HG02885 (cell line): ENCODE data around the gene SLC6A18.

Experiments
- ATAC-seq: cut with Tn5 transposase; IDR thresholded peaks from one replicate; pipeline ENCODE4 v1.9.1; 2021; ENCODE audit warnings: mild to moderate bottlenecking; ENCODE audit not compliant: unreplicated experiment, poor library complexity

Gene SLC6A18

DNA sequence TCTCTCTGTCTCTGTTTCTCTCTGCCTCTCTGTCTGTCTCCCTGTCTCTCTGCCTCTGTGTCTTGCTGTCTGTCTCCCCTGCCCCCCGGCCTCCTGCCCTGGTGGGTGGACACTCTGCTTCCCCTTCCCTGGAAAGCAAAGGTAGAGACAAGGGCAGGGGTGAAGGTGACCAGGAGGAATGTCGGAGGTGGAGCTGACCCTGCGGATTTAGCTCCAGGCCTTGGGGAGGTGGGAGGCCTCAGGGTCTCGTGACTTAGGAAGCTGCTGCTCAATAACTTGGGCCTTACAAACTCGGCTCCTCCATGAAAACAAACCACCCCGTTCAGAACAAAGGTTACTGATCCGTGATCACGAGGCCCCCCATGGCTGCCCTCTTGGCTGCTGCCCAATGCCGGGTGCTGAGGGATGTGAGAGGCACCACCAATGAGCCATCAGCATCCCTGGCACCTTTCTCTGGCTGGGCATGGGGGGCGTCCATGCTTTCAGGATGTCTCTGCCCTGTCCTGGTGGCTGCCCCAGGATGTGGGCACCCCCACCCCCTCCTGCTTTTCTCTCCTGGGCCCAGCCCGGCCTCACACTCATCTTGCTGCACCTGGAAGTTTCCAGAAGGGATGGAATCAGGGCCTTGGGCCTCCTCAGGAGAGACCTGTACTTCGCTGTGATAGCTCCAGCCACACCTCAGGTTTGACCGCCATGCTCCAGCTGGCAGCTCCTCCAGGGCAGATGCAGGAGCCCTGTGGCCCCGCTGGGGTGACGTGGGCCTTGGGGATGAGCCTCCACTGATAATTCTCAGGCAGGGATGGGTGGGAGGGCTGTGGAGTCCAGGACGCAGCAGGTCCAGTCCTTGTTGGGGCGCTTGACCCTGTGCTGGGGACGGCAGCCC lies 38.6 kb upstream of the SLC6A18 start:
- no peak for ATAC-seq

DNA sequence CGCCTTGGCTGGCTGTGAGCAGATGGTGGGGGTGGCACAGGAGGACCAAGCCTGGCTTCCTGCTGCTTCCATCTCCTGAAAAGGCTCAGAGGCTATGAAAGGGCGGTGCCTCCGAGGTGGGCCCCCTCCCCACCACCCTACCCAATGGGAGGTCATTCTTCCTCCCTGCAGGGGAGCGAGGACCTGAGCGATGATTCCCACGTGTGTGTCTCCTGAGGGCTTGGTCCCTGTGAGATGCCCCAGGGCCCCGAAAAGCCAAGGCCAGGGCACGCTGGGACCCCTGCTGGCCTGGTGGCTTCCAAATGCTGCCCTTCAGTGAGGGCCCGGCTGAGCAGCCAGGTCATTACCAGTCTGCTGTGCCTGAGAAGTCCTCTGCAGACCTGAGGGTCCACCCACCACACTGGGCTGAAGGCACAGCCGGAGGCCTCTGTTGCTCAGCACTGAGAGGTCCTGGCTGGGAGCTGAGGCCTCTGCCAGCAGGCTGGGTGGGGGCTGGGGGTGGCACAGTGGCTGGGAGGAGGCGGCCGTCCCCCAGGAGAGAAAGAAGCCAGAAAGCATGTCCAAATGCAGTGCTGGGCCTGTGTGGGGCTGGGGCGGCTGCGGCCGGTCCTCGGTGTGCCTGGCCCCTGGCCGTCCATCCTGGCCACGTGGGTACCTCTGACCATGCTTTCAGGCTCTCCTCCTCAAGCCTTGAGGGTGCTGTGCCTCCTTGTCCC lies 37.8 kb upstream of the SLC6A18 start:
- no peak for ATAC-seq

- no peak for ATAC-seq
These were observed 37.2 kb upstream of the SLC6A18 start for GRCh38 chr5:1187950-1188334.

GRCh38 chr5:1188464-1188863 lies 36.7 kb upstream of the SLC6A18 start:
- ATAC-seq = no peak

DNA sequence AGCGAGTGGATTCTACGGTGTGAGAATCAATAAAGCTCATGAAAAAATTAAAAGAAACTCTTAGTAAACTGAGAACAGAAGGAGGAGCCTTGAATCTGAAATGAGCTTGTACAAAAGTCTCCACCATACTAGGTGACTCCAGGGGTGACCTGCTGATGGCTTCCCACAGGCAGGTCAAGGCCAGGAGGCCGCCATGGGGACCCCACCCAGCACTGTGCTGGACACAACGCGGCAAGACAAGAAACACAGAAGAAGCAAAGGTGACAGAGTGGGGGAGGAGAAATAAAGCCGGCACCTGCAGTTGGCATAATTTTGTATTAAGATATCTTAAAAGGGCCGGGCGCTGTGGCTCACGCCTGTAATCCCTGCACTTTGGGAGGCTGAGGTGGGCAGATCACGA lies 35.9 kb upstream of the SLC6A18 start:
- ATAC-seq = no peak

DNA sequence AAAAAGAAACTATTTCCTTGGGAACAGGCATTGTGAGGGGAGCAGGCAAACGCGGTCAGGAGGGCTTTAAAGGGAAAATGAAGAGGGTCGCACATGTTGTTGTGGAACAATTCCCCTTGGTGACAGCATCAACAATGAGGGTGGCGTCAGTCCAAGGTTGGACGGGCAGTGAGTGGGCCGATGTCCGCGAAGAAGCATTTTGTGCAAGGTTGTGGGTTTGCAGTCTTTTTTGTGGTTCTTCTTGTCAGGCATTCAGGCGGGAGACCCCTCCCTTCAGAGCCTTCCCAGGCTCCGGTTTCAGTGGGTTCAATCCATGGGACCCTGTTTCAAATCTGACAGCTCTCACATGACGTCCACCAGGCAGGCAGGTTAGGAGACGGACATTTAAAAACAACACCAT lies 34.9 kb upstream of the SLC6A18 start:
- no peak for ATAC-seq

GRCh38 chr5:1190837-1191239 lies 34.3 kb upstream of the SLC6A18 start:
- ATAC-seq = no peak

DNA sequence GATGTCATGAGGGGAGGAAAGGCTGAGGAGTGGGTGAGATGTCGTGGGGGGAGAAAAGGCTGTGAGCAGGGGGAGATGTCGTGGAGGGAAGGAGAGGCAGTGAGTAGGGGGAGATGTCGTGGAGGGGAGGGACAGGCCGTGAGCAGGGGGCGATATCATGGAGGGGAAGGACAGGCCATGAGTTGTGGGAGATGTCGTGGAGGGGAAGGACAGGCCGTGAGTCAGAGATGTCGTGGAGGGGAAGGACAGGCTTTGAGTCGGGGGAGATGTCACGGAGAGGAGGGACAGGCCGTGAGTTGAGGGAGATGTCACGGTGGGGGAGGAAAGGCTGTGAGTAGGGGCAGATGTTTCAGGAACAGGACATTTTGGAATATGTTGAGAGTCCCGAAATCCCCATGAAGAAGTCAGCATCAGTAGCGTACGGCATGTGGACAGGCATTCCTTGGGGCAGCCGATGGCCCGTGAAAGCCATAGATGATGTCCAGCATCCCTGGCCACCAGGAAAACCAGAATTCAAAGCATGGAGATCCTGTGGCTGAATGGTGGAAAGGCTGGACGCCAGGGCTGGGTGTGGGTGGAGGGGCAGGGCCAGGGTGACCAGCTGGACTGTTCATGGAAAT lies 32.1 kb upstream of the SLC6A18 start:
- no peak for ATAC-seq

DNA sequence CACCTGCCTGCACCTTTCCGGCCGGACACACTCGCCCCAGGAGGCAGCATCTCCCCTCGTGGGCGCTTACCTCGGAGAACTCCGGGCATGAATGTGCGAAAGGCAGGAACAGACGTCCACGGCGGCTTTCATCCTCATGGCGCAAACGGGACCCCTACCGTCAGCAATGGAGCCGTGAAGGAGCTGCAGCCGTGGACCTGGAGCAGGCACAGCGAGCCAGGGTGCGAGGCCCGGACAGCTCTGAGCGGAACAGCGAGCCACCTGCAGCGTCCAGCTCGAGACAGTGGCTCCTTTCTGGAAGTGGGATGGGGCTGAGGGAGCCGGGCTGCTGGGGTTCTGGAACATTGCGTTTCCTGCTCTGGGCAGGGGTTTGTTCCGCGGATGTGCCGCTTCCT lies 31.6 kb upstream of the SLC6A18 start:
- ATAC-seq = no peak

- no peak for ATAC-seq
These were observed 30.8 kb upstream of the SLC6A18 start for GRCh38 chr5:1194378-1194777.

DNA sequence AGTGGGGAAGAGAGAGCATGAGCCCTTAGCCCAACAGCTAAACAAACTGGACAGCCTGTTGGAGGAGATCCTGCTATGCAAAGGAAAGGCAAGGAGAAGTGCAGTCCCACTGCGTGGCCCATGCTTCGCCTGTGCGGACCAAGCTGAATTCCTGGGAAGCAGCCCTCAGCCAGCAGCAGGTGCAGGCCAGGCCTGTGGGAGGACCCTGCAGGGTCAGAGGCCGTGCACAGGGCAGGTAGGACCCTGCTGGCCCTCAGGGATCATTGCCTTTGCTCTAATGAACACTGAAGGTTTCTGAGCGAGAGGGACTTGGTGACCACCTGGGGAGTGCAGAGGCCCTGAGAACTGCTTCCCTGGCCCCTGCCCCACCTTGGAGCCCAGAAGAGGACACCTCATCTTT lies 29.7 kb upstream of the SLC6A18 start:
- ATAC-seq = no peak

- no peak for ATAC-seq
These were observed 29.3 kb upstream of the SLC6A18 start for GRCh38 chr5:1195916-1196315.

GRCh38 chr5:1196562-1196961 lies 28.6 kb upstream of the SLC6A18 start:
- ATAC-seq = no peak

GRCh38 chr5:1197876-1198666 lies 27.1 kb upstream of the SLC6A18 start:
- no peak for ATAC-seq

GRCh38 chr5:1199340-1199648 lies 25.9 kb upstream of the SLC6A18 start:
- ATAC-seq = no peak

DNA sequence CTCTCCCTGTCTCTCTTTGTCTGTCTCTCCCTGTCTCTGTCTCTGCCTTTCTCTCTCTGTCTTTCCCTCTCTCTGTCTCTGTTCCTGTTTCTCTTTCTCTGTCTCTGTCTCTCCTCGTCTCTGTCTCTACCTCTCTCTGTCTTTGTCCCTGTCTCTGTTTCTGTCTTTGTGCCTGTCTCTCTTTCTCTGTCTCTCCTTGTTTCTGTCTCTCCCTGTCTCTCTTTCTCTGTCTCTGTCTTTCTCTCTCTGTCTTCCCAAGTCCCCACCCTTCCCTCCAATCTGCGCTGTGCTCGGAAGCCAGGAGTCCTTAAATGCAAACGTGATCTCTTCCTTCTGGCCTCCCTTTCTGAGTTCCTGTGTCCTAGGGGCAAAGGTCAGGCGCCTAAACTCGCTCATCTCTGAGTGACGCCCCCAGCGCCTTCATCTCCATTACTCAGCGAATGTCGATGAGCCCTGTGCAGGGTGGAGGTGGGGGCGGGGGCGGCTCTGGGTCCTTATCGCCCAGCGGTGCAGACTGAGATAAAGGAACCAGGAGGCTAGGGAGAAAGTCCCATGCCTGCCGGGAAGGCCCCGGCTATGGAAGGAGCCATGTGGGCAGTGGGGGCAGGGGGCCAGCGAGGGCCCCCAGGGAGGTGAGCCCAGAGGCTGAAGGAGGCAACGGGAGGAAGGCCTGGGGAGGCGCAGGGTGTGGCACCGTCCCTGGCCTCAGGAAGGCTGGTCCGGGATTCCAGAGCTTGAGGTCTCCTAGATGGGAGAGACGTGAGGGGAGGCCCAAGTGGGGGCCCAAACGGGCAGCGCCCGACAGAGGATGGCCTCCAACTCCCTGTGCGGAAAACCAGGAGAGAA lies 25.3 kb upstream of the SLC6A18 start:
- ATAC-seq = no peak

DNA sequence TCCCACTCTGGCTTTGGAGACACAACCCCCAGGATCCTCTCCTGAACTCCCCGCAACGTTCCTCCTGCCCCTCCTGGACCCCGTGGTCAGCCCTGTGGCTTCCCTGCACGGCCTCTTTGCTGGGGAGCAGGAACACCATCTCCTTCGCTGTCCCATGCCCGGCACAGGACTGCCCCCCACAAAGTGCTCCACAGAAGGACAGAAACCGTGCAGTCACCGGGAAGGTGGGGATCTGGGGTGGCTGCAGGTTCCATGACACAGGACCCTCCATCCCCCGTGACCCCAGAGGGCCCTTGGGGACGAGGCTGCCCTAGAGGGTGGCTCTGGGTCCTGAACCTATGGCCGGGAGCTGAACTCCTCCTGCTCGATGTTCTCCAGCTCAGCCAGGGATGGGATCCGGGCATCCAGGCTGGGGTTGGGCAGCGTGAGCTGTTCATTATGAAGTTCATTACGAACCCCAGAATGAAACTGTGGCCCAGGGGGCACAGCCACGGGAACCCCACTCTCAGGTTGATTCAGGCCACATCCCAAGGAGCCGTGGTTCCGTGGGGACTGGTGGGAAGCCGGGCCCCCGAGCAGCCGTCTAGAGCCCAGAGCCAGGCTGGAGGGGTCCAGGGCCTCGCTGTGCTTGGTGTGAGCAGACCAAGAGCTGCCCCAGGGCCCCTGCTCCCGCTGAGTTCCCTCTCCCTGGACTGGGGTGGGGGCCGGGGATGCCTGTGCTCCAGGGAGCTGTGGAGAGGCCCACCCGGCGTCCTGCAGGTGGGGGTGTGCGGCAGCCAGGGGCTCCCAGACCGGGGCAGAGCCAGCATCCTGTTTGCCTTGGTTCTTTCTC lies 24.5 kb upstream of the SLC6A18 start:
- ATAC-seq = no peak

GRCh38 chr5:1201327-1202025 lies 23.7 kb upstream of the SLC6A18 start, which contains the start of gene SLC6A19:
Gene SLC6A19, plus strand, starts transcription at chr5:1201595. Its CDS starts 56 bp downstream, at chr5:1201651.
- ATAC-seq = no peak
